ENCODE results near the gene TTC38. TPM values are rescaled to one million over a fixed set of nuclear protein-coding genes. Genes with fewer than 3 reads are reported as not detected.

TTC38 gene
- total RNA-seq, 1 donor from 2014 or later, result 21.5 TPM

GRCh38 chr22:46273432-46274148 is 5.8 kb downstream of the TTC38 start:
- intact Hi-C loops (cut with DNase I), result no loop called here
- peak; percentile 50 for DNase-seq (ENCODE audit: low spot score)

- intact Hi-C loops (cut with DNase I), result no loop called here
- DNase-seq (ENCODE audit: low spot score), result peak; percentile 33
These were observed 6.6 kb downstream of the TTC38 start for GRCh38 chr22:46274381-46274780.

- DNase-seq (ENCODE audit: low spot score), result no peak
- intact Hi-C loops (cut with DNase I), result no loop called here
These were observed 7.8 kb downstream of the TTC38 start for GRCh38 chr22:46275455-46276122.

GRCh38 chr22:46276563-46276962 is 8.8 kb downstream of the TTC38 start:
- intact Hi-C loops (cut with DNase I), result no loop called here
- DNase-seq (ENCODE audit: low spot score), result no peak

GRCh38 chr22:46278656-46279645 is 11.1 kb downstream of the TTC38 start:
- DNase-seq (ENCODE audit: low spot score), result no peak
- intact Hi-C loops (cut with DNase I), result no loop called here

- no peak for DNase-seq (ENCODE audit: low spot score)
- intact Hi-C loops (cut with DNase I), result no loop called here
These were observed 12.4 kb downstream of the TTC38 start for GRCh38 chr22:46280063-46280817.

GRCh38 chr22:46280999-46281623 is 13.3 kb downstream of the TTC38 start:
- intact Hi-C loops (cut with DNase I), result no loop called here
- DNase-seq (ENCODE audit: low spot score), result no peak

- intact Hi-C loops (cut with DNase I), result no loop called here
- no peak for DNase-seq (ENCODE audit: low spot score)
These were observed 14.3 kb downstream of the TTC38 start for GRCh38 chr22:46281866-46282678.

- no peak for DNase-seq (ENCODE audit: low spot score)
- intact Hi-C loops (cut with DNase I), result no loop called here
These were observed 18.2 kb downstream of the TTC38 start for GRCh38 chr22:46286006-46286405.

GRCh38 chr22:46286941-46287872 is 19.4 kb downstream of the TTC38 start:
- no peak for DNase-seq (ENCODE audit: low spot score)
- intact Hi-C loops (cut with DNase I), result no loop called here

GRCh38 chr22:46287873-46288751 is 20.3 kb downstream of the TTC38 start:
- intact Hi-C loops (cut with DNase I), result no loop called here
- DNase-seq (ENCODE audit: low spot score), result peak; percentile 81

- intact Hi-C loops (cut with DNase I), result no loop called here
- DNase-seq (ENCODE audit: low spot score), result no peak
These were observed 21.0 kb downstream of the TTC38 start for GRCh38 chr22:46288846-46289243.

GRCh38 chr22:46289244-46289891 is 21.6 kb downstream of the TTC38 start:
- DNase-seq (ENCODE audit: low spot score), result no peak

GRCh38 chr22:46290121-46290842 is 22.5 kb downstream of the TTC38 start:
- intact Hi-C loops (cut with DNase I), result no loop called here
- peak; percentile 78 for DNase-seq (ENCODE audit: low spot score)

More at GRCh38 chr22:46289244-46289891, 21.6 kb downstream of the TTC38 start:
- intact Hi-C loops (cut with DNase I), result no loop called here

Measured in cardiac septum (tissue), 1 donor.